Panc1 (cell line): ENCODE results near the gene ABHD2. TPM values are rescaled to one million over a fixed set of nuclear protein-coding genes. Genes with fewer than 3 reads are reported as not detected.

Source experiments
- ATAC-seq: fragments of 200-7000 bp; cut with Tn5 transposase; 2 replicates; pipeline ENCODE4 v1.9.1; 2020; ENCODE audit warnings: mild to moderate bottlenecking, moderate library complexity
- BruUV-seq: library from RNA; stranded (reverse); fragments of 400-500 nt; replicated peaks from 2 replicates; lab custom pipeline; 2021; lab: Mats Ljungman, UMichigan
- CTCF ChIA-PET: fragments of 300-600 bp; sonication (Branson Sonifier 250); formaldehyde crosslinking; loops from one replicate; lab custom pipeline; 2022; ENCODE audit warnings: antibody characterized with exemption; lab: Charles Lee
- POLR2A ChIA-PET: fragments of 300-600 bp; sonication (Branson Sonifier 250); formaldehyde crosslinking; loops from one replicate; lab custom pipeline; 2022; ENCODE audit warnings: antibody characterized with exemption; lab: Charles Lee
- DNase-seq: peaks from one replicate; pipeline ENCODE4 v3.0.0-alpha.2; 2010; ENCODE audit warnings: low read depth, low spot score
- H3K27ac ChIP-seq: 2 replicates; pipeline ENCODE4 v1.5.1; 2011; ENCODE audit warnings: mild to moderate bottlenecking, low read length, inconsistent platforms
- H3K27me3 ChIP-seq: fragments of 200-500 bp; sonication (Bioruptor generic); 2 replicates; pipeline ENCODE4 v1.6.0; 2014; ENCODE audit warnings: low read length, inconsistent platforms; ENCODE audit not compliant: control insufficient read depth, insufficient read depth
- H3K36me3 ChIP-seq: fragments of 200-500 bp; sonication (Bioruptor generic); 2 replicates; pipeline ENCODE4 v1.5.1; 2014; ENCODE audit warnings: inconsistent platforms, mild to moderate bottlenecking, low read length, moderate library complexity; ENCODE audit not compliant: control insufficient read depth, insufficient read depth
- H3K4me1 ChIP-seq: 2 replicates; pipeline ENCODE4 v1.5.1; 2011; ENCODE audit warnings: inconsistent platforms, mild to moderate bottlenecking, low read length, moderate library complexity; ENCODE audit not compliant: control insufficient read depth, insufficient read depth
- H3K4me3 ChIP-seq, 2 experiments: 2 replicates each; pipeline ENCODE4 v1.5.1; 2011 to 2012; ENCODE audit warnings: low read depth in 2 of 2, low read length in 2 of 2, mild to moderate bottlenecking in 2 of 2, inconsistent platforms in 1 of 2, moderate library complexity in 1 of 2
- H3K9me3 ChIP-seq: fragments of 200-500 bp; sonication (Bioruptor generic); 2 replicates; pipeline ENCODE4 v1.5.1; 2014; ENCODE audit warnings: low read depth, mild to moderate bottlenecking, inconsistent platforms, low read length, moderate library complexity; ENCODE audit not compliant: control insufficient read depth, insufficient read depth
- CTCF ChIP-seq: fragments of 450-650 bp; IDR thresholded peaks from 2 replicates; pipeline ENCODE4 v1.5.1; 2017; ENCODE audit warnings: mild to moderate bottlenecking
- POLR2AphosphoS5 ChIP-seq: IDR thresholded peaks from 2 replicates; pipeline ENCODE4 v1.6.1; 2012; ENCODE audit warnings: mild to moderate bottlenecking, low read depth, low read length, moderate library complexity
- REST ChIP-seq, 2 experiments: IDR thresholded peaks; 2 replicates each; pipeline ENCODE4 v1.6.1; 2011 to 2012; ENCODE audit warnings: low read depth in 2 of 2, control low read depth in 1 of 2, low read length in 1 of 2, mild to moderate bottlenecking in 1 of 2, moderate library complexity in 1 of 2; ENCODE audit not compliant: insufficient read depth in 1 of 2
- SIN3A ChIP-seq: IDR thresholded peaks from 2 replicates; pipeline ENCODE4 v1.6.1; 2012; ENCODE audit warnings: low read depth, mild to moderate bottlenecking, low read length, moderate library complexity, borderline replicate concordance; ENCODE audit not compliant: insufficient read depth
- TCF7L2 ChIP-seq: IDR thresholded peaks from 2 replicates; pipeline ENCODE4 v1.6.1; 2011; ENCODE audit warnings: mild to moderate bottlenecking, low read depth, low read length, inconsistent platforms
- in situ Hi-C: cut with HindIII; loops from 2 replicates; pipeline ENCODE4 v1.10.0; 2016; ENCODE audit warnings: low sequenced_read_pairs, low pct_unique_long_range_greater_than_20kb
- intact Hi-C: fragments of 100-400 bp; cut with micrococcal nuclease; formaldehyde crosslinking; loops from one replicate; pipeline ENCODE4 v1.10.0; 2022; ENCODE audit not compliant: unreplicated experiment
- total RNA-seq: library from RNA; stranded (reverse); gene quantifications from one replicate; pipeline ENCODE4 v1.2.1, GENCODE V29; 2021; ENCODE audit not compliant: unreplicated experiment

Gene ABHD2
- total RNA-seq, 1 experiment from 2014 or later = 95.0 TPM

GRCh38 chr15:89163271-89164055 lies 75.2 kb downstream of the ABHD2 start:
- DNase-seq (no peak), ATAC-seq (no peak)
- POLR2A ChIA-PET = no interaction called here
- TF ChIP-seq POLR2AphosphoS5 = no peak
- TF ChIP-seq TCF7L2 = no peak
- no peak for TF ChIP-seq REST (IDR thresholded peaks at IDR 0.05; ENCODE audit: insufficient read depth in 1 of 2, low read depth in 2 of 2, low read length in 1 of 2)
- no peak for TF ChIP-seq CTCF
- no peak for TF ChIP-seq SIN3A
- CTCF ChIA-PET = no interaction called here
- in situ Hi-C loops (no loop called here), intact Hi-C loops (no loop called here)
- Histone ChIP-seq H3K36me3 (no peaks in the 10 kb centered on the region), H3K9me3 (no peaks in the 10 kb centered on the region), H3K4me3 (no peak overlapping the region), H3K4me1 (peaks cover 15% of the 10 kb centered on the region), H3K27ac (no peak overlapping the region), H3K27me3 (no peaks in the 10 kb centered on the region)
- BruUV-seq = no TSS peak

GRCh38 chr15:89164712-89165211 lies 76.5 kb downstream of the ABHD2 start:
- Histone ChIP-seq H3K4me1 (peaks cover 15% of the 10 kb centered on the region), H3K4me3 (no peak overlapping the region), H3K27me3 (no peaks in the 10 kb centered on the region), H3K9me3 (no peaks in the 10 kb centered on the region), H3K27ac (no peak overlapping the region), H3K36me3 (no peaks in the 10 kb centered on the region)
- BruUV-seq = no TSS peak
- intact Hi-C loops = no loop called here
- POLR2A ChIA-PET = no interaction called here
- no peak for TF ChIP-seq CTCF
- TF ChIP-seq POLR2AphosphoS5 = no peak
- TF ChIP-seq TCF7L2 = no peak
- TF ChIP-seq REST (IDR thresholded peaks at IDR 0.05; ENCODE audit: insufficient read depth in 1 of 2, low read depth in 2 of 2, low read length in 1 of 2) = no peak
- no peak for TF ChIP-seq SIN3A
- in situ Hi-C loops = no loop called here
- DNase-seq = no peak
- CTCF ChIA-PET = no interaction called here
- no peak for ATAC-seq
